Measurements from ENCODE around the gene EPHA2.

GRCh38 chr1:16183765-16184556 lies 28.1 kb upstream of the EPHA2 start:
- TF ChIP-seq REST (IDR thresholded peaks at IDR 0.05) (no peak), FOXA1 (IDR thresholded peaks at IDR 0.05) (no peak), TAF1 (conservative IDR thresholded peaks at IDR 0.05) (no peak), GABPA (IDR thresholded peaks at IDR 0.05 in 1 of 2, conservative IDR thresholded peaks at IDR 0.05 in 1 of 2) (no peak), HNF4A (conservative IDR thresholded peaks at IDR 0.05) (peak; percentile 36 to 64), JUND (IDR thresholded peaks at IDR 0.05) (peak in 1 of 2 donors; percentile 22), SP1 (IDR thresholded peaks at IDR 0.05) (peak; percentile 60), ZBTB33 (IDR thresholded peaks at IDR 0.05) (no peak), HNF4G (IDR thresholded peaks at IDR 0.05) (no peak)
- TF ChIP-seq, protein P1, sequence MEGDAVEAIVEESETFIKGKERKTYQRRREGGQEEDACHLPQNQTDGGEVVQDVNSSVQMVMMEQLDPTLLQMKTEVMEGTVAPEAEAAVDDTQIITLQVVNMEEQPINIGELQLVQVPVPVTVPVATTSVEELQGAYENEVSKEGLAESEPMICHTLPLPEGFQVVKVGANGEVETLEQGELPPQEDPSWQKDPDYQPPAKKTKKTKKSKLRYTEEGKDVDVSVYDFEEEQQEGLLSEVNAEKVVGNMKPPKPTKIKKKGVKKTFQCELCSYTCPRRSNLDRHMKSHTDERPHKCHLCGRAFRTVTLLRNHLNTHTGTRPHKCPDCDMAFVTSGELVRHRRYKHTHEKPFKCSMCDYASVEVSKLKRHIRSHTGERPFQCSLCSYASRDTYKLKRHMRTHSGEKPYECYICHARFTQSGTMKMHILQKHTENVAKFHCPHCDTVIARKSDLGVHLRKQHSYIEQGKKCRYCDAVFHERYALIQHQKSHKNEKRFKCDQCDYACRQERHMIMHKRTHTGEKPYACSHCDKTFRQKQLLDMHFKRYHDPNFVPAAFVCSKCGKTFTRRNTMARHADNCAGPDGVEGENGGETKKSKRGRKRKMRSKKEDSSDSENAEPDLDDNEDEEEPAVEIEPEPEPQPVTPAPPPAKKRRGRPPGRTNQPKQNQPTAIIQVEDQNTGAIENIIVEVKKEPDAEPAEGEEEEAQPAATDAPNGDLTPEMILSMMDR (IDR thresholded peaks at IDR 0.05; ENCODE audit: low read depth, low read length, missing input control): no peak
- TF ChIP-seq, protein P2, sequence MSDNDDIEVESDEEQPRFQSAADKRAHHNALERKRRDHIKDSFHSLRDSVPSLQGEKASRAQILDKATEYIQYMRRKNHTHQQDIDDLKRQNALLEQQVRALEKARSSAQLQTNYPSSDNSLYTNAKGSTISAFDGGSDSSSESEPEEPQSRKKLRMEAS (IDR thresholded peaks at IDR 0.05): no peak

All from liver (tissue), 3 donors.